BLaER1 treated with 17β-estradiol and CSF1 and Interleukin-3, amounts not matched to agents 10 nM and 100 nM (cell line): ENCODE measurements around the gene RASGRF2.

Experiments
- H3K27ac ChIP-seq, 11 experiments: shearing (Covaris generic); formaldehyde crosslinking; 2 replicates each; pipeline ENCODE4 v1.8.1; 2022
- H3K27me3 ChIP-seq, 11 experiments: shearing (Covaris generic); formaldehyde crosslinking; 2 replicates each; pipeline ENCODE4 v1.8.1; 2022
- H3K36me3 ChIP-seq, 11 experiments: shearing (Covaris generic); formaldehyde crosslinking; 2 replicates each; pipeline ENCODE4 v1.8.1; 2022
- H3K4me1 ChIP-seq, 10 experiments: shearing (Covaris generic); formaldehyde crosslinking; 2 replicates each; pipeline ENCODE4 v1.8.1; 2022
- H3K4me2 ChIP-seq, 11 experiments: shearing (Covaris generic); formaldehyde crosslinking; 2 replicates each; pipeline ENCODE4 v1.8.1; 2022
- H3K4me3 ChIP-seq, 10 experiments: shearing (Covaris generic); formaldehyde crosslinking; 2 replicates each; pipeline ENCODE4 v1.8.1; 2022
- H3K9ac ChIP-seq, 11 experiments: shearing (Covaris generic); formaldehyde crosslinking; 2 replicates each; pipeline ENCODE4 v1.8.1; 2022
- H3K9me3 ChIP-seq, 11 experiments: shearing (Covaris generic); formaldehyde crosslinking; replicated peaks in 1 of 11; 2 replicates each; pipeline ENCODE4 v1.8.1; 2022
- H4K20me1 ChIP-seq, 11 experiments: shearing (Covaris generic); formaldehyde crosslinking; 2 replicates each; pipeline ENCODE4 v1.8.1; 2022
- Cebpa-rat ChIP-seq, 11 experiments: shearing (Covaris generic); IDR thresholded peaks; 2 replicates each; pipeline ENCODE4 v1.8.1; 2022

Gene RASGRF2

DNA sequence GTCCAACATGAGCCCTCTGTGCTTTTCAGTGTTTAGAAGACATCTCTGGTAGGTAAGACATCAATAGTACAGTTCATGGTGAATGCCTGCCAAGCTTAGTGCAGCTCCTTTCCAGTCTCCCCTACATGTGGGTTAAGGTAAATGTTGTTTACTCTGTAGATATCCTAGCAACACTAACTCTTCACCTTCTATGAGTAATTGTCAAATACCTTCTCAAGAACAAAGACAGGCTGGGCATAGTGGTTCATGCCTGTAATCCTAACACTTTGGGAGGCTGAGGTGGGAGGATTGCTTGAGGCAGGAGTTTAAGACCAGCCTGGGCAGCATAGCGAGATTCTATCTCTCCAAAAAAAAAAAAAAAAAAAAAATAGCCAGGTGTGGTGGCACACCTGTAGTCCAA, 18.7 kb upstream of the RASGRF2 start:
- peaks cover 0 to 11% (median 6%) of the 10 kb centered on the region in 11 experiments; a peak in 9 of 22 replicates for H3K9me3 ChIP-seq
- H3K27ac ChIP-seq = no peak overlapping the region
- no peak overlapping the region for H3K9ac ChIP-seq
- no peaks in the 10 kb centered on the region for H3K4me1 ChIP-seq
- H3K4me2 ChIP-seq = no peak overlapping the region
- no peak overlapping the region for H3K4me3 ChIP-seq
- H3K27me3 ChIP-seq = no peaks in the 10 kb centered on the region
- no peaks in the 10 kb centered on the region for H4K20me1 ChIP-seq
- no peak for TF ChIP-seq Cebpa-rat (IDR thresholded peaks at IDR 0.05)
- H3K36me3 ChIP-seq = no peaks in the 10 kb centered on the region

DNA sequence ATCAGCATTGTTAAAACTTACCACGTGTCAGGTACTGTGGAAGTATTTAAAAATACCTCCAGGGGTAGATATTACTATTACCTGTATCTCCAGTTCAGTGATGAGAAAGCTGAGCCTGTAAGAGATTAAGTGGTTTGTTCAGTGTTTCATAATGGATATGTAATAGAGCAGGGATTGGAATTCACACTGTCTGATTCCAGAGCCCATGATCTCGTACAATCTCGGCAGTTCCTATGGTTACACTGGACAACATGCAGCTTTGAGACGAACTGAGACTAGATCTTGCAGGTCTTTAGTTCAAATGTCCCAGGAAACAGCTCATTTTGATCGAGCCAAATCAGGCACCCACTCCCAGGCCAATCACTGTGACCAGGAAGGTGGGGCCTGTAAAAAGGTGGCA, 8.8 kb upstream of the RASGRF2 start:
- no peaks in the 10 kb centered on the region for H3K36me3 ChIP-seq
- no peak overlapping the region for H3K4me2 ChIP-seq
- no peak for TF ChIP-seq Cebpa-rat (IDR thresholded peaks at IDR 0.05)
- no peak overlapping the region for H3K9ac ChIP-seq
- H4K20me1 ChIP-seq = no peaks in the 10 kb centered on the region
- H3K4me1 ChIP-seq = no peaks in the 10 kb centered on the region
- H3K27ac ChIP-seq = no peak overlapping the region
- H3K9me3 ChIP-seq = no peaks in the 10 kb centered on the region; a peak in 4 of 22 replicates
- no peaks in the 10 kb centered on the region for H3K27me3 ChIP-seq
- H3K4me3 ChIP-seq = no peak overlapping the region

DNA sequence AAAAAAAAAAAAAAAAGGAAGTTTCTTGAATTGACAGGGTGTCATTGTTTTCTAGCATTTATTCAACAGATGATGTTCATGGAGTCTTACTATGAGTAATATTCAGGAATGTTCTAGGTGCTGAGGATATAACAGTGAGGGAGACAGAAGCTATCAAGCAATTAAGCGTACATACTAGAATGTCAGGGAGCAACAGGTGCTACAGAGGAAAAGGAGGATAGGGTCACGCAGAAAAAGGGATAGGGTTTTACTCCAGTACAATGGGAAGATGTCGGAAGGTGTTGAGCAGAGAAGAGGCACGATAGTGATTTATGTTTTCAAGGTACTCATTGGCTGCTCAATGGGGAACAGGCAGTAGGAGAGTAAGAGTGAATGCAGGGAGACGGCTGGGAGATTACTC, 6.6 kb upstream of the RASGRF2 start:
- Histone ChIP-seq H3K27me3 (no peaks in the 10 kb centered on the region), H3K4me1 (peaks cover 0 to 8% (median 0%) of the 10 kb centered on the region in 10 experiments; a peak in 4 of 20 replicates)
- no peak for TF ChIP-seq Cebpa-rat (IDR thresholded peaks at IDR 0.05)

DNA sequence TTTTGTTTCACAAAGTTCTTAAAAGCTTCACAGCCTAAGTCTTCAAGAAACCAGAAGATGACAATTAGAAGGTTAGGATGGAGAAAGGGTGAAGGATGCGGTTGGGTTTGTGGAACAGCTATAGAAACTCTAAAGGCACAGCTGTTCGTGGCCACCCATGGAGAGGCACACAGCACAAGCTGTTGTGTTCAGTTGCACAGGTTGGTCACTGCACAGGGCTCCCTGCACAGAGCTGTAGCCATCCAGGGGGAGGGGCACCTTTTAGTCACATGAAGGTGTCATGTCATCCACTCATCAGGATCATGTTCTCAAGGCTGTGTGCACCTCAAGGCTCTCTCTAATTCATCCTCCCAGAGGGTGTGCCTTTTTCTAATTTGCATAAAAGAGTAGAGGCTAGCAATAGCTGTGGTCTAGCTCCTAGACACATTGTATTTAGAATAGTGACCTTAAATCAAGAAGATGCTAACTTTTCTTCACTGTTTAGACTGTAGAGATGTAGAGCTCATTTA, 5.0 kb upstream of the RASGRF2 start:
- peaks cover 3 to 5% (median 5%) of the 10 kb centered on the region in 11 experiments; a peak in 18 of 22 replicates for H3K9me3 ChIP-seq
- H3K4me2 ChIP-seq = no peak overlapping the region
- no peaks in the 10 kb centered on the region for H3K36me3 ChIP-seq
- no peak overlapping the region for H3K4me3 ChIP-seq
- no peaks in the 10 kb centered on the region for H4K20me1 ChIP-seq
- H3K9ac ChIP-seq = no peak overlapping the region
- H3K27me3 ChIP-seq = no peaks in the 10 kb centered on the region
- peaks cover 0 to 16% (median 0%) of the 10 kb centered on the region in 10 experiments; a peak in 5 of 20 replicates for H3K4me1 ChIP-seq
- H3K27ac ChIP-seq = no peak overlapping the region
- no peak for TF ChIP-seq Cebpa-rat (IDR thresholded peaks at IDR 0.05)

More for the DNA sequence above, 6.6 kb upstream of the RASGRF2 start:
- Histone ChIP-seq H3K9me3 (no peaks in the 10 kb centered on the region; a peak in 1 of 22 replicates), H3K4me2 (no peak overlapping the region), H3K4me3 (no peak overlapping the region), H3K36me3 (no peaks in the 10 kb centered on the region), H4K20me1 (no peaks in the 10 kb centered on the region), H3K9ac (no peak overlapping the region), H3K27ac (no peak overlapping the region)

DNA sequence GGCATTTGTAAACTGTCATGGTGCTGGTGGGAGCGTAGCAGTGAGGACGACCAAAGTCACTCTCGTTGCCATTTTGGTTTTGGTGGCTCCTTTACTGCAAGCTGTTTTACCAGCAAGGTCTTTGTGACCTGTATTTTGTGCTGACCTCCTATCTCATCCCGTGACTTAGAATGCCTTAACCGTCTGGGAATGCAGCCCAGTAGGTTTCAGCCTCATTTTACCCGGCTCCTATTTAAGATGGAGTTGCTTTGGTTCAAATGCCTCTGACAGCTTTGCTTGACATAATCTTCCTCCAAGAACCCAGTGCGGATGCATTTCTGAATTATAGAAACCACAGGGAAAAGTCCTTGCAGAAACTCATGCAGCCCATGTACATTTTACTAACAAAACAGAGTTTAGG, 3.9 kb upstream of the RASGRF2 start:
- Histone ChIP-seq H3K4me2 (no peak overlapping the region), H3K9ac (no peak overlapping the region), H3K4me3 (no peak overlapping the region), H4K20me1 (no peaks in the 10 kb centered on the region), H3K27me3 (no peaks in the 10 kb centered on the region), H3K9me3 (peaks cover 14 to 17% (median 16%) of the 10 kb centered on the region in 11 experiments), H3K36me3 (no peaks in the 10 kb centered on the region), H3K27ac (no peak overlapping the region), H3K4me1 (peaks cover 0 to 16% (median 0%) of the 10 kb centered on the region in 10 experiments; a peak in 5 of 20 replicates)
- no peak for TF ChIP-seq Cebpa-rat (IDR thresholded peaks at IDR 0.05)

DNA sequence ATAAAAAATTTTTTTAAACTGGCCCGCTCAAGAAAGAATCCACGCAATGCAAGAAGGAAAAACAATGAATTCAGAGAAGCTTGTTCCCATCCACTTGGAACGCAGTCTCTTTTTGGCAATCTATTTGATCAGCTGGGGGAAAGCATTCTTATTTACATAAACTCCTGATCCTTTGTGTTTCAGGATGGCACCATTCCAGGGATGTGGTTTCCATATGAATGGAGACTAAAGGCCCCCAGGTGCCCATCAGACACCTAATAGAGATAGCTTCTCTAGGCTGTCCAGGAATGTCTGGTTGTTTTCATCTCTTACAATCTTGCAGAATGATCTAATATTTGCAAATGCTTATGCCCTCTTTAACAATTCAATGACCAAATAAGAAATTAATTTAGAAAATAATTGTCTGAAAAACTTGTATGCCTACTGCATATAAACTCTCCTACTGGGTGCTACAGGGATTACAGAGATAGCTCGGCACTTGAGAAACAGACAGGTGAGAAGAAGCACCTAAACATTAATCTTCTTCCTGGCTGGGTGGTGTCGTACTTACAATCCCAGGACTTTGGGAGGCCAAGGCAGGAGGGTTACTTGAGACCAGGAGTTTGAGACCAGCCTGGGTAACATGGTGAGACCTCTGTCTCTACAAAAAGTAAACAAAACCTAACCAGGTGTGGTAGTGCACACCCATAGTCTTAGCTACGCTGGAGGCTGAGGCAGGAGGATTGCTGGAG, 3.0 kb upstream of the RASGRF2 start:
- Histone ChIP-seq H3K36me3 (no peaks in the 10 kb centered on the region), H3K4me1 (peaks cover 0 to 16% (median 0%) of the 10 kb centered on the region in 10 experiments; a peak in 5 of 20 replicates), H3K27ac (no peak overlapping the region), H3K9ac (no peak overlapping the region), H3K9me3 (peaks cover 14 to 20% (median 17%) of the 10 kb centered on the region in 11 experiments), H3K27me3 (no peaks in the 10 kb centered on the region), H3K4me3 (no peak overlapping the region), H4K20me1 (no peaks in the 10 kb centered on the region), H3K4me2 (no peak overlapping the region)
- TF ChIP-seq Cebpa-rat (IDR thresholded peaks at IDR 0.05) = no peak

DNA sequence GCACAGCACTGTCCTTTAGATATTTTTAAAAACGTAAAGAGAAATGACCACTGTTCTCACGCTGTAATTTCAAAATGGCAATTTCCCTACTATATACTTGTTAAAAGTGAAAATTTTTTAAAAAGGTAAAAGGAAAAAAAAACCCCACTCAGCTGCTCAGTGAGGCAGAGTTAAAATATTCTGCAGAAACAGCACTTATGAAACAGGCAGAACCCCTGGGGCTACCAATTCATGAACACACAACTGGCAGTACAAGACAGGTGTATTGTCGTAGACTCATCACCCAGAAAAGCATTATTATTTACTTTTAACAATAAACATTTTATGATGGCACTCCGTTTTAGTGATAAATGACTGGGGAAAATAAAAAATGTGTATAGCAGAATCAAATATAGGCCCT, 1.5 kb upstream of the RASGRF2 start:
- peaks cover 0 to 16% (median 0%) of the 10 kb centered on the region in 10 experiments; a peak in 5 of 20 replicates for H3K4me1 ChIP-seq
- no peak overlapping the region for H3K27ac ChIP-seq
- no peaks in the 10 kb centered on the region for H4K20me1 ChIP-seq
- no peaks in the 10 kb centered on the region for H3K27me3 ChIP-seq
- peaks cover 14 to 20% (median 17%) of the 10 kb centered on the region in 11 experiments for H3K9me3 ChIP-seq
- no peaks in the 10 kb centered on the region for H3K36me3 ChIP-seq
- no peak for TF ChIP-seq Cebpa-rat (IDR thresholded peaks at IDR 0.05)
- H3K4me3 ChIP-seq = no peak overlapping the region
- H3K4me2 ChIP-seq = peak overlapping the region in 2 of 11 experiments; percentile 2 to 9; a peak in 2 of 22 replicates
- H3K9ac ChIP-seq = no peak overlapping the region

DNA sequence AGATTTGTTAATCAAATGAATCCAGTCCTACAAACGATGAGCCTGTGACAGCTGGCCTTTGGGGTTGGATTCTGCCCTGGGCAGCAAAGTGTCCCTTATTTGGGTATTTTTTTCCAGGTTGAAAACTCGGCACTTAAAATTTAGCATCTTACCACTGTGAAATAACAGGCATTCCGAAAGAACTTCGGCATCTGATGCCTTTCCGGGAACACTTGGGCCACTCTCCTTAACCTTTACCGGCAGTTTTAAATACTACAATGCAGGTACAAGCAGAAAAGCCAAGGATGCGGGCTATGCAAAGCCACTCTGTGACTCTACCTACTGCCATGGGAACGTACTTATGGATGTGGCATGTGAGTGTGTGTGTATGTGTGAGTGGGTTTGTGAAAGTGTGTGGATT, 1.0 kb upstream of the RASGRF2 start:
- H3K36me3 ChIP-seq = no peaks in the 10 kb centered on the region
- no peak overlapping the region for H3K4me3 ChIP-seq
- no peaks in the 10 kb centered on the region for H4K20me1 ChIP-seq
- no peak for TF ChIP-seq Cebpa-rat (IDR thresholded peaks at IDR 0.05)
- H3K4me2 ChIP-seq = peak overlapping the region in 2 of 11 experiments; percentile 2 to 9; a peak in 2 of 22 replicates
- H3K9ac ChIP-seq = no peak overlapping the region
- no peaks in the 10 kb centered on the region for H3K27me3 ChIP-seq
- peaks cover 0 to 16% (median 0%) of the 10 kb centered on the region in 10 experiments; a peak in 5 of 20 replicates for H3K4me1 ChIP-seq
- H3K9me3 ChIP-seq = peaks cover 14 to 20% (median 17%) of the 10 kb centered on the region in 11 experiments
- H3K27ac ChIP-seq = no peak overlapping the region

DNA sequence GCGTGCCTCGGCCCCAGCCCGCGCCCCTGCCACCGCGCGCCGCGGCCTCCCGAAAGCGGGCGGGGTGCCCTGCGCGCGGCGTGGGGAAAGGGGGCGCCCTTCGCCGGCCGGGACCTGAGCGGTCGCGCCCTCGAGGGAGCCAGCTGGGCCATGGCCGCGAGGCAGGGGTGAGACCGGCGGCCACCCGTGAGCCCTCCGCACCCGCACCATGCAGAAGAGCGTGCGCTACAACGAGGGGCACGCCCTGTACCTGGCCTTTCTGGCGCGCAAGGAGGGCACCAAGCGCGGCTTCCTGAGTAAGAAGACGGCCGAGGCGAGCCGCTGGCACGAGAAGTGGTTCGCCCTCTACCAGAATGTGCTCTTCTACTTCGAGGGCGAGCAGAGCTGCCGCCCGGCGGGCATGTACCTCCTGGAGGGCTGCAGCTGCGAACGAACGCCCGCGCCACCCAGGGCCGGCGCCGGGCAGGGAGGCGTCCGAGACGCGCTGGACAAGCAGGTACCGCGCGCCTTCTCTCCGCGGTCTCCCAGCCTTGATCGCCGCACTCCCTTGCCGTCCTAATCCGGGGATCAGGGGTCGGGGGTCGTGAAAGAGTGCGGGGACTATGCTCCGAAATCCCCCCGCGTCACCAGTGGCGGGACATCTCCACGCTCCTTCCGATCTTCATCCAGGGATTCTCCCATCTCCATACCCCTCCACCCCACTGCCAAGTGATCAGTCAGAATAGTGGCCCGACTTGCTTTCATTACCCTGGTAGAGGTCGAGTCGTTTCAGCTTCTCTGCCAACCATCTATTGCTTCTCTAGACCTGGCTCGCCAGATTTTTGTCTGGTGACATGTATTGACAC, 590 bp downstream of the RASGRF2 start:
- Histone ChIP-seq H3K9ac (no peak overlapping the region), H3K4me2 (no peak overlapping the region), H4K20me1 (no peaks in the 10 kb centered on the region), H3K4me1 (peaks cover 0 to 16% (median 0%) of the 10 kb centered on the region in 10 experiments; a peak in 5 of 20 replicates), H3K27ac (no peak overlapping the region), H3K27me3 (no peaks in the 10 kb centered on the region), H3K9me3 (peaks cover 14 to 20% (median 17%) of the 10 kb centered on the region in 11 experiments), H3K4me3 (no peak overlapping the region), H3K36me3 (no peaks in the 10 kb centered on the region)
- no peak for TF ChIP-seq Cebpa-rat (IDR thresholded peaks at IDR 0.05)
